ENCODE measurements around the gene EIF2AK3.
"Not testable (repeated sequence)": the region's sequence is repeated elsewhere in the genome, so short reads cannot be mapped to it uniquely, and the experiment has no call there.

The EIF2AK3 gene

GRCh38 chr2:88557290-88557689, 70.0 kb downstream of the EIF2AK3 start:
- no peaks in the 10 kb centered on the region for H3K9me3 Mint-ChIP-seq
- TF ChIP-seq CTCF (IDR thresholded peaks at IDR 0.05): no peak
- H3K27me3 Mint-ChIP-seq (ENCODE audit: low read depth, poor library complexity): no peaks in the 10 kb centered on the region
- H3K36me3 Mint-ChIP-seq (ENCODE audit: low read depth): peaks cover 13% of the 10 kb centered on the region
- H3K27ac Mint-ChIP-seq: no peak overlapping the region
- DNase-seq: no peak
- H3K4me3 Mint-ChIP-seq: no peak overlapping the region
- H3K4me1 Mint-ChIP-seq: no peaks in the 10 kb centered on the region

GRCh38 chr2:88556026-88556425, 71.2 kb downstream of the EIF2AK3 start:
- Mint-ChIP-seq H3K9me3 (no peaks in the 10 kb centered on the region), H3K27me3 (ENCODE audit: low read depth, poor library complexity) (peaks cover 3% of the 10 kb centered on the region), H3K36me3 (ENCODE audit: low read depth) (peaks cover 6% of the 10 kb centered on the region), H3K4me1 (no peaks in the 10 kb centered on the region), H3K4me3 (no peak overlapping the region), H3K27ac (peak overlapping the region; percentile 3)
- no peak for DNase-seq
- TF ChIP-seq CTCF (IDR thresholded peaks at IDR 0.05): no peak

GRCh38 chr2:88554189-88554588, 73.1 kb downstream of the EIF2AK3 start:
- Mint-ChIP-seq H3K27me3 (ENCODE audit: low read depth, poor library complexity) (peaks cover 18% of the 10 kb centered on the region), H3K4me3 (no peak overlapping the region), H3K9me3 (no peaks in the 10 kb centered on the region), H3K4me1 (peaks cover 9% of the 10 kb centered on the region), H3K27ac (no peak overlapping the region), H3K36me3 (ENCODE audit: low read depth) (no peaks in the 10 kb centered on the region)
- DNase-seq: no peak
- peak; percentile 54 for TF ChIP-seq CTCF (IDR thresholded peaks at IDR 0.05)

- peak overlapping the region; percentile 81 for H3K4me3 Mint-ChIP-seq
- peak; percentile 49 for DNase-seq
- H3K9me3 Mint-ChIP-seq: no peaks in the 10 kb centered on the region
- peaks cover 18% of the 10 kb centered on the region for H3K27me3 Mint-ChIP-seq (ENCODE audit: low read depth, poor library complexity)
- TF ChIP-seq CTCF (IDR thresholded peaks at IDR 0.05): no peak
- no peaks in the 10 kb centered on the region for H3K36me3 Mint-ChIP-seq (ENCODE audit: low read depth)
- peaks cover 9% of the 10 kb centered on the region for H3K4me1 Mint-ChIP-seq
- H3K27ac Mint-ChIP-seq: no peak overlapping the region
Measured at GRCh38 chr2:88549616-88550292, 77.5 kb downstream of the EIF2AK3 start.

- H3K9me3 Mint-ChIP-seq; H3K4me1 Mint-ChIP-seq; H3K27ac Mint-ChIP-seq; H3K36me3 Mint-ChIP-seq (ENCODE audit: low read depth); H3K4me3 Mint-ChIP-seq; DNase-seq: not testable (repeated sequence)
- peaks cover 17% of the 10 kb centered on the region for H3K27me3 Mint-ChIP-seq (ENCODE audit: low read depth, poor library complexity)
Measured at GRCh38 chr2:88546291-88546690, 81.0 kb downstream of the EIF2AK3 start.

GRCh38 chr2:88545118-88545517, 82.1 kb downstream of the EIF2AK3 start:
- TF ChIP-seq CTCF (IDR thresholded peaks at IDR 0.05): no peak
- Mint-ChIP-seq H3K27ac (no peak overlapping the region), H3K4me1 (peaks cover 7% of the 10 kb centered on the region), H3K27me3 (ENCODE audit: low read depth, poor library complexity) (peaks cover 12% of the 10 kb centered on the region), H3K36me3 (ENCODE audit: low read depth) (peaks cover 3% of the 10 kb centered on the region), H3K9me3 (peaks cover 10% of the 10 kb centered on the region), H3K4me3 (no peak overlapping the region)
- DNase-seq: no peak
